Germinal center (tissue), 1 donor: ENCODE measurements around the gene PRKN.

Experiments used
- DNase-seq: peaks from one replicate; pipeline ENCODE4 v3.0.0; 2012; ENCODE audit warnings: mixed read lengths, low spot score

The PRKN gene

DNA sequence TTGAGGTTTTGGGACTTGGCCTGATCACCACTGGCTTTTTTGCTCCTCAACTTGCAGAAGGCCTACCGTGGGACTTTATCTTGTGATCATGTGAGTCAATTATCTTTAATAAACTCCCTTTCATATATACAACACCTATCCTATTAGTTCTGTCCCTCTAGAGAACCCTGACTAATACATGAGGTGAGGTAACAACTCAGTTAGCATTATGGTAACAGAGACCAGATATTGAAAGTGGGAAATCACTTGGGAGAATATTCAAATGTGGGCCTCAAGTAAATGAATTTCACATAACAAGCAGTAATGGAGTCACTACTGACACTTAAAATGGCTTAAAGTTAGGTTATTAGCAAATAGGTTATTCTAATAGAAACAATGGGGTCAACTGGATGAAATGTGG, 1015.6 kb downstream of the PRKN start:
- DNase-seq = no peak

DNA sequence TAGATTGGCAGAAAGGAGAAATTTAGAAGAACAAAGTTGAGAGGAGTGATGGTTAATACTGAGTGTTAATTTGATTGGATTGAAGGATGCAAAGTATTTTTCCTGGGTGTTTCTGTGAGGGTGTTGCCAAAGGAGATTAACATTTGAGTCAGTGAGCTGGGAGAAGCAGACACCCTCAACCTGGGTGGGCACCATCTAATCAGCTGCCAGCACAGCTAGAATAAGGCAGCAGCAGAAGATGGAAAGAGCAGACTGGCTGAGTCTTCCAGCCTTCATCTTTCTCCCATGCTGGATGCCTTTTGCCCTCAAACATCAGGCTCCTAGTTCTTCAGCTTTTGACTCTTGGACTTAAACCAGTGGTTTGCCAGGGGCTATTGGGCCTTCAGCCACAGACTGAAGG, 1016.1 kb downstream of the PRKN start:
- no peak for DNase-seq

DNA sequence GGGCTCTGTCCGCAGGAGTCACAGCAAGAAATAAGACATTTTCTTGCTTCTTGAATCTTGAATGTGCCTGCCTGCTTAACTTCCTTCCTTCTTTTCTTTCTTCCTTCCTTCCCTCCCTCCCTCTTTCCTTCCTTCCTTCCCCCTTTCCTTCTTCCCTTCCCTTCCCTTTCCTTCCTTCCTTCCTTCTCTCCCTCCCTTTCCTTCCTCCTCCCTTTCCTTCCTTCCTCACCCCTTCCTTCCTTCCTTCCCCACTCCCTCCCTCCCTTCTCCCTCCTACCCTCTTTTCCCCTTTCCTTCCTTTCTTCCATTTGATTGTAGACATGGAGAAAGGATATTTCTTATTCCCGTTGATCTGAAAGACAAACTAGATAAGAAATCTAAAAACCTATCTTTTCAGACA, 1016.9 kb downstream of the PRKN start:
- no peak for DNase-seq

DNA sequence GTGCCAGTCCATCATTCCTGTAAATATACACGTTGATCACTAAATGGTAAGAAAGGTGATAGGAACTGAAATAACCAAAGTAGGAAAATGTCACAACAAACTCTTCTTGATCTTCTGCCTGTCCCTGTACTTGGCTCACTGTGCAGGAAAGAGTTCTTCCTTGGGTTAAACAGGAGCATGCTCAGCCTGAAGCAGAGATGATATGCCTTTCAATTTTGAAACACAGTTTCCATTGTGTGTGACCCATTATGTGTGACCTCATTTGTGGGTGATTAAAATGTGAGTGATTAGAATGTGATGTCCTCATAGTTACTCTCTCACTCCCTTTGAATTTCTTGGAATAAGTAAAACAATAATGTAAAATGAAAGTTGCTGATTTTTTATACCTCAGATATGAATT, 1026.5 kb downstream of the PRKN start:
- DNase-seq = no peak

DNA sequence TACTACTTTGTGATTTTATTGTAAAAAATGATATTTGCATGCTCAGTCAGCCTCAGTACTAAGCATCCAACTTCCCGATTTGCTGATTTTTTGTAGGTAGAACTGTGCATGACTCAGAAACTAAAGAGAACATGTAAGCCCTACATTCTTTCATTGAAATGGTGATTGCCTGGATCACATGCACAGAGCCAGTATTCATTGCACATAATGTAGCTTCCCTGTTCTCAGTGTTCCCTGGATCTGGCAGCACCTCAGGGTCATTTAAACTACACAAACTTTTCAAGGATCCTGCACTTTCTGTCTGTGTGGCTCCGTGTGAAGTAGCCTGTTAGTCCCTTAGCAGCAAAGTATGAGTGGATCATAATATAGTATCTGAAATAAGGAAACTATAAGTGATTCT, 1030.8 kb downstream of the PRKN start:
- DNase-seq = no peak

DNA sequence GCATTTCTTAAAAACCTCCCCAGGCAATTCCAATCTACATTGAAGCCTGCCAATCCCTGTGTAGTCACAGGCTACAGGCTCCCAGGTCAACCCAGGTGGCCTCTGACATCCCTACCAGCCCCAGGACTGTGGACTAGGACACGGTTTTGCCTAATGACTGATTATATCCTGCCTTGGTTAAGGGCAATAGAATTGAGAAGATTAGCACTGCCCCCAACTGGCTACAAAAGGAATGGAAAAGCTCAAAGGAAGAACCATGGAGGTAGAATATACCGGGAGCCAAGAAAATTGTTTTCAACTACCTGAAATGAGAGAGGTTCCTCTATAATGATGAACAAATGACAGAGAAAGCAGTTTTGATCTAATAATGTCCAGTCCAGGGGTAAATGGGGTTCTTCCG, 1032.6 kb downstream of the PRKN start:
- DNase-seq = no peak

DNA sequence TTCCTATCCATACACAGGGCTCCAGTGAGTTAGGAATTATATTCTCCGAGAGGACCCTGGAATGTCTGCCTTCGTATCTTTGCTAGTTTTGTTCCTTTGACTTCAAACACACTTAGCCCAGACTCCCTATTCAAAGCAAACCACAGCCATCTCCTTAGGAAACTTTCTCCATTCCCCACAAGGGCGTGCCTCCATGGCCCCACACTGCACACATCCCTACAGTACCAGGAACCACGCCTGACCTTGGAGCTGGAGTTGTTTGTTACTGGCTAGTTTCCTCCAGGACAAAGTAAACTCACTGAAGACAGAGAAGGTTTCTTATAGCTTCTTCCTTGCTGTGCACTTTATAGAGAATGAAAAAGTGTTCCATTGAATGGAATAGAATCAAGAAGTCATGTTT, 1040.9 kb downstream of the PRKN start:
- no peak for DNase-seq

DNA sequence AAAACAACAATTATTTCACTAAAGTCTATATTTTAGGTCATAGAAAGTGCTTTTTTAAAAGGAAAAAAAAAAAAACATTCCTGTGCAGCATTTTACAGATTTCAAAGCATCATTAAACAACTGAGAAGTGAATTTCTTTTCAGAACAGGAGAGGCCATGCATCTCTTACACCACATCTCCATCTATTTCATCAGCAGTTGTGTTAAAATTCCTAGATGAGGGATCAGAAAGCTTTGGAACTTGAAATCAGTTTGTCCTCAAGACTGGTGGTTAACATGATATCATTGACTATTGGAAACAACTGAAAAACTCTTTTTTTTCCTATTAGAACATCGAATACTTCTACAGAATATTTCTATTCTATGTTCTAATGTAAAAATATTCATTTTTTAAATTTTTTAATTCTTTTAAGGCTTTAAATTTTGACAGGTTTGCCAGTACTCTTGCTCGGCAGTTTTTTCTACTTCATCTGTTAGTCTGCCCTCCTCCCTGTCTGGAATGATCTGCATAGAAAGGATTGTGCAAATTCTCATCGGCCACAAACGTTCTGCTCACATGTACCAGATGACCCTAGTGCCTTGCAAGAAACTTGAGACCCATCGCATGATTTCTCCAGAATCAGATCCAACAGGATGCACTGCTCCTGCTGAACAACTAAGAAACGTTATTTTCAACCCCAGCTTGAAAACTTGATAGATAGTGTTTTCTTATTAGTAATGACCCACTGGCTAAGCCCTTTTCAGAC, 1042.7 kb downstream of the PRKN start:
- DNase-seq = no peak

DNA sequence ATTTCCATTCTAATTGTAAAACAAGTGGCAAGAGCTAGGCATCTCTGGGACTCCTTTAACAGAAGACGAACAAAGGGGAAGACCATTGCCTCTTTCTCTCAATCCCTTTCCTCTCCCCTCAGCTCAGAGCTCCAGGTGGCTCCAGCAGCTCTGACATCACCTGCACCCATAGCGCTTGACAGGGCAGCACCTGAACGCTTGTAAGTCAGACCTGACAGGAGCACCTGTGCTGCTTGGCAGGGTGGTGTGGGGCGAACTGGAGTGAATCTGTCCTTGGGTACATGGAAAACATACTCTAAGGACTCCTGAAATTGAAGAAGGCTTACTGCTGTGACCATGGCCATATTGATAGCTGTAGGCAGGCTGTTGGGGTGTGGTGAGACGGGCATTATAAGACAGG, 1044.2 kb downstream of the PRKN start:
- DNase-seq = no peak

DNA sequence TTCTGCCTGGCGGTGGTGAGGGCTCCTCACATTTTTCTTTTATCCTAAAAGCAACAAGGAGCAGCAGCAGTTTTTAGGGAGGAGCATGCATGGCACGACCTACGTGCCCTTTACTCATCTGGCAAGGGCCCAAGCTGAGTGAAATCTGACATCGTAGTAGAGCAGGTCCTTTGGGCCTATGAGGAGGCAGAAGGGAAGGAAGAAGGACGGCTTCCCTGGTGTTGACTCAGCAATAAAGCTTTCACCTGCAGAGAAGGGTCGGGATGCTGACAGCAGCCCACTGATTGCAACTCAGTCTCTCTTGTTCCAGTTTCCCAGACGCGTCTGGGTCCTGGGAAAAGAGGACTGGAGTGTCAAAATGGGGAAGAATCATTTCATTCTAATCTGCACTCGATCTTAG, 1044.6 kb downstream of the PRKN start:
- DNase-seq = no peak

DNA sequence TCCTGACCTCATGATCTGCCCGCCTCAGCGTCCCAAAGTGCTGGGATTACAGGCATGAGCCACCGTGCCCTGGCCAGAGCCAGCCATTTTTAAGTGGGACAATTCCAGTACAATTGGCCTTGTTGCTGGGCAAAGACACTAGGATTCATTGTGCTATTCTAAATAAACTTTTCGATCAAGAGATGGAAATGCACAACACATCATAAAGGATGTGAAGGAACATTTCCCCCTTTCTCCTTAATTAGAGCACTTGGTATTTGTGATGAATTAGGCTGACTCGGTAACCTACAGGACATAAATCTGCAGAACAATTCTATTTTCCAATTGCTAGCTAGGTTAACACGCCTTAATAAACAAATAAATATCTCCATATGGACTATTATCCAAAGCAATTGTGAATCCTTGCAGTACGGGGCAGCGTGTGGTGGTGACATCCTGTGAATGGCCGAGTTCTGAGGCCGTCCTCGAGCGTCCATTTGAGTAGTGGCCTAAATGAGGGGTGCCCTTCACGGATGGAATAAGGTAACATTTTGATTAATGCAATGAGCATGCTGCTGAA, 1047.5 kb downstream of the PRKN start:
- no peak for DNase-seq

DNA sequence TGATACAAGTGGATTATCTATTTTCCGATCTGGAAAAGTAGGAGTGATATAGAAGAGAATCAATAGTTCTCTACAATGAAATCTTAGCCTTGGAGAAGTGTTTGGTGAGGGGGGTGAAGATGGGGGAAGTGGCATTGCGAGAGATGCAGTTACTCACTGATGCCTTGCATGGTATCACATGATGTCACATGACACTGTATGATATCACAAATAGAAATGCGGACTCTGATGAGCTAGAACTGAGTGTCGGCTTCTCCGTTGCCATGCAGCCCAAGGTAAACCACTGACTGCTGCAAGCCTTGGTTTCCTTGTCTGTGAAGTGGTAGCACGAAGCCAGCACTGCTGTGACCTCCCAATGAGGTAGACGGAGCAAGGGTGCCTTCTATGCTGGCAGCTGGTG, 1050.4 kb downstream of the PRKN start:
- no peak for DNase-seq

DNA sequence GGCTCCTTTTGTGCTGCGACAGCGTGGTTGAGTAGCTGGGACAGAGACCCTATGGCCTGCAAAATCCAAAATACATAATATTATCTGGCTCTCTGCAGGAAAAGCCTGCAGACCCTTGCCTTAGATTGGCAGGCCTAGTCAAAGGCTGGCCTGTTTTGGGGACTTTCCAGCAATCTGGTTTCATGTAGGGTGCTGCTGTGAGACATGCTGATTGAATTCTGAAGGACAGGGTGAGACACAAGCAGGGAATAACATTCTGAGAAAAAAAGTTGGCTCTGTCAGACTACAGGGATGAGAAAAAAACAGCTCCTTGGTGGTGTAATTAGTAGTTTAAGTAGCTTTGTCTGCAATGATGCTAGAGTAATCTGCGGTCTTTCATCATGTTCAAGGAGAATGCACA, 1051.0 kb downstream of the PRKN start:
- DNase-seq = no peak

DNA sequence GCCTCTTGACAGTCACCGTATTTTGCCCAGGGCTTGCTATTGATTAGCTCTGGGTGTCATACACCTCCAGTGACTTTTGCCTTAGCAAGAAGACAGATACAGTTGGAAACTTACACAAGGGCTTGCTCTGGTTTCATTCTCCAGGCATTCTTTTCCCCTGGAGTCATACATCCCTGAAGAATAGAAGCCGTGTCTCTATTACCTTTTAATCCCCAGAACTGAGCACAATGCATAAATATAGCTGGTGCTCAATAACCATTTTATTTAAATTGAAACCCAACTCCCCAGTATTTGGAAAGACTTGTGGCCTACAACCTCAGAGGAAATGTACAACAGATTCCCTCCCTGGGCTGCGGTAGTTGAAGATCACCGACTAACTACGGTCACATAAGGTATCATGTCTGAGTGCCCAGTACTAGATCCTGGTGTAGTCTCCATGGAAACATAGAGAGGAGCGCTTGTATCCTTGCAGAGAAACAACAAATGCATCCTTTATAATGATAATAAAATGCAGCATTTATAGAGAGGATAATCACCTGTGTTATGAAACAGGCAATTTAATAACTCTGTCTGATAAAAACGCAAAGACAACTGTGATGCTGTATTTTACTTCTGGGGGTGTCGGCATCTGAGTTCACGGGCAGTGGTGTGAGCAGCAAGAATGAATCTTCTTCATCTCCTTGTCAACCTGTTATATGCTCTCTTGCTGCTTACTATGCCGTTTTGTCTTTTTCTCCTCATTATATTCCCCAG, 1052.5 kb downstream of the PRKN start:
- no peak for DNase-seq

DNA sequence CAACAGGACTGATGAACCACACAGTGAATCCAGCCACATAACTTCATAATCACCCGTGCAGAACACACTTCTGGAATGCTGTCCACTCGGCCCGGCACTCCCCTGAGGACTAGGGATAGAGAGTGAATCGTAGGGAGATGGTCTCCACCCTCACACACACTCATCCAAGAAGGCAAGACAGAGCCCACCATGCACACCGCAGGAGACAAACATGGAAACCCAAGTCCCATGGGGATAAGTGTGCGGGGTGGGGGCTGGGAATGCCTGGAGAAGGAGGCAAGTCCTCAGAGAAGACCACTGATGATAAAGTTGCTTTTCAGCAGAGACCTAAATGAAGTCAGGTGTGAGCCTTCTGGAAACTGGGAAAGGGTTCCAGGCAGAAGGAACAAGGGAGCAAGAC, 1054.5 kb downstream of the PRKN start:
- DNase-seq = no peak

DNA sequence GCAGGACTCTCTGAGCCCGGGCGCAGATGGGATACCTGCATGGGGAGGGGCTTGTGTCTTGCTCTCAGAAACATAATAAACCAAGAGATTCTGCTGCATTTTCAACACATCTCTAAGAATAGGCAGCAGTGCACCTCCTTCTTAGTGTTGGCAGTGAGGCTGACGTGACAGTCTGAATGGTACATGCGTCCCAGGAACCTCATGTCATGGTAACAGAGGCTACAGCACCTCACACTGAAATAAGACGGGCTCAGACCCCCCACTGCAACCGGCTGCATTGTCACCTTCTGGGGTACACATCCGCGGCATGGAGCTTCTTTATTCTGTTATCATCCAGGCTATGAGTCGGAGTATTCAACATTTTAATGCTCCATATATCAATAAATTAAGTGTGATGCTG, 1056.4 kb downstream of the PRKN start:
- no peak for DNase-seq

DNA sequence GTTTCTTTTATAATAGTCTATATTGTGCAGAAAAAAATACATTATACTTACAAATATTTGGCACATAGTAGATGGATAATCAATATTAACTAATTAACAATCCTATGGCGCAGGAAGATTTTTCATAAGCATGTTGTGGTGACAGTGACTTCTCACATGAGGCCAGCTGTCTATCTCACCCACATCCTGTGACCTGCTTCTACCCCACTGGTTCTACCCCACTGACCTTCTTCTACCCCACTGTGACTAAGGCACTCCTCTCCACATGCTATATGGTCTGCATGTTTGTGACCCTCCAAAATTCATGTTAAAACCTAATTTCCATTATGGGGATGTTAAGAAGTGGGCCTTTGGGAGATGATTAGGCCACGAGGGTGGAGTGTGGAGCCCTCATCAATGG, 1058.9 kb downstream of the PRKN start:
- DNase-seq = no peak

DNA sequence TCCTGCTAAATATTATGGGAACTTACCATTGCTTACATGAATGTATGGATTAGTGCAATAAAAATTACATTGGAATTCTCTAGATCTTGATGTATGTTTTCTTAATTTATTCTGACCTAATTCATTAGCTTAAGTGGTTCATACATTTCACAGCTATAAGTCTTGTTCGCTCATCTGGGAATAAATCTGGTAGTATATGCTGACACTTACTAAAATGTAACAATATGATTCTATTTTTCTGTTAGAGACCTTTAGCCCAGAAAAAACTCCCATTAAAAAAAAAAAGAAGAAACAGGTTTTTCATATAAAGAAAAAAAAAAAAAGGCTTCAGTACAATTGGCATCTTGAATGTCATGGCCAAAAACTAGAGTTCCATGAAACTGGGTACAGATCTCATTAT, 1059.6 kb downstream of the PRKN start:
- DNase-seq = no peak

DNA sequence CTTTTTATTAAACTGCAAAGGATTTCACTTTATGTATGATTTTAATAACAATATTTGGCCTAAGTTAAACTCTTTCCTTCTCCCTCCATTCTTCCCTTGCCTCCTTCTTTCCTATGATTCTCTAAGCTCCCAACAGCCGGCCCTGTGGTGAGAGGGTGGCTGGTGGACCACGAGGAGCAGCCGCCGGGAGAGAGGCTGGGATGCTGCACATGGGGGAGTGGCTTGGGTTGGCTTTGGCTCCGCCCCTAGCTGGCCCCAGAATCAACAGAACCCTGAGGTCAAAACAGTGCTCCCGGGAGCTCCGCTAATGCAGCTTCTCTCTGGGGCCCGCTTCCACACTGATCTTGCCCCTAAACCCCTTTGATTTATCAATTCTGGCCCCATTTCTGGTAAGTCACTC, 1063.9 kb downstream of the PRKN start:
- no peak for DNase-seq

DNA sequence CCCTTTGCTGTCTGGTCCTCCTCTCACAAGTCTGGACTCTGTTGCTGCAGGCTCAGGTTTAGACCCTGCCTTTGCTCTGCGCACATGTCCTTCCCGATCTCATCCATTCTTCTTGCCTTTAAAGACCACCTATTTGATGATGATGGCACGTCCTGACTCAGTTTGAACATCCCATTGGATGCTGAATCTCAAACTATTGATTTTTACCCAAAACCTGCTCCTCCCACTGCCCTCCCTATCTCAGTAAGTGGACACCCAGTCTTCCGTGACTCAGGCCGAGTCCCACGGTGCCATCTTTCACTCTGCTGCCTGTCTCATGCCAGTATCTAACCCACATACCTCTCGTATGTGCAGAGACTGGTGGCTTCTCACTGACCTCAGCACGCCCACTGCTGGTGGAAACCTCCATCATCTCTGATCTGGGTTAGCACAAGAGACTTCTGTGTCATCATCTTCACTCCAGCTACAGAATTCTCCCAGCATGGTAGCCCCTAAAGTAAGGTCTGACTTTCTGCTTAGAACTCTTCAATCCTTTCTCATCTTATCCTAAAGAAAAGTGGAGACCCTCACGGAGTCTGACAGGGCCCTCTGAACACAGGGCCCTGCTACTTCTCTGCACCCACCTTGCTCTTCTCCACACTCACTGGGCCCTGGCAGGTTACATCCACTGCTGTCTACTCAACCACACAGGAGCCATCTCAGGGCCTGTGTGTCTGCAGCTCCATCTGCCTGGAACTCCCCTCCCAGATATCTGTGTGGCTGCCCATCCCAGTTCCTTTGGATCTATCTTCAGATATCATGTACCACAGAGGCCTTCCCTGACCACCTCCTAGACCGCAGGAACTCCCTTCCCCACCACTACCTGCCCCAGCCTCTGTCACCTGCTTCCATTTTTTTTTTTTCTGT, 1066.6 kb downstream of the PRKN start:
- DNase-seq = no peak

DNA sequence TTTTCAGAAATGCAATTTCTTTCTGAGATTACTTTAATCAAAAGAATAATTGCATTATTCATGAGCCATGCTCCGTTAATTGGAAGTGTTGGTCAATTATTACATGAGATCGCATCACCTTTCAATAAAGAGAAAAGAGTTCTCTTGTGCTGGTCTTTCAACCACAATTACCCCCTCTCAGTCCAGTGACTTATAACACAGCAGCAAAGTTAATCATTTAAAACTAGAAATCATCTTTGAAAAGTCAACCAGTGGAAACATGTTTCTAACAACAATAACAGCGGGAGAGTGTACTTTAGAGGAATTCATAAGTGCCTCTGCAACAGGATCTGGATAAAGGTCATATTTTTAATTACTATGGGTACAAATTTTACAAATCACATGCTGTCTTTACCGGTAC, 1069.4 kb downstream of the PRKN start:
- no peak for DNase-seq

DNA sequence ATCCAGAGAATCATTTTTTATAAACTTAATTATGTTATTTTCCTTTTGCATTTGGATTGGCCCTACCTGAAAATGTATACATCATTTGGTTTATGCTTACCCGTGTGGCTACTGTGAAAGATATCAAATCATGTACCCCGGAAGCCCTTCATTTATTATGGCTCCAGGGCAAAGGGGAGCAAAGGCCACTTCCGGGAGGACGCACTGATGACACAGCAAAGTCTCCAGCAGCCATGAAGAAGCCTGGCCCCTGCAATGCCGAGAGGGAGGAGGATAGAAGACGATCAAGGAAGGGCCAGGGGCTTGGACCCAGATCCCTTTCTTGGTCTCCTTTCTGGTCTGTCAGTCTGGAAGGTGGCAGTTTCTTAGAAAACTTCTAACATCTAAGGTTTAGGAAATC, 1073.4 kb downstream of the PRKN start:
- no peak for DNase-seq

DNA sequence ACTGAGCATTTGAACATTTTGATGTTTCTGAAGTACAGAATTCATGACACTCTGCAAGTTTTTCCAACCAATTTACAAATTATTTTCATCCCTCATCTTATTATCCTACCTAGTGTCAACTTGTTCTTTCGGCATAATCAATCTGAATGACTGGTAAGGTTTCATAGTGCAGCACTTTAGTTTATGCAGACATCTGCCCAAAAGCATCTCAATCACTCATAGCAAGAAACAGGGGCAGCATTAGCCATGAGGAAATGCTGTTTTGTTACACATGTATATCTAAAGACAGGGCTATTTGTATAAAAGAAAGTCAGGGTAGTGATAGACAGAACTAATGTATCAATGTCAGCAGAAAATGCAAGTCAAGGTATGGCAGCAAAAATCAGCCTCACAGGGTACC, 1075.6 kb downstream of the PRKN start:
- no peak for DNase-seq
